Mesenchymal stem cell (in vitro differentiated cells and primary cell): ENCODE data around the gene C1D.
A peak's percentile ranks its signal among the peaks of the same experiment; 100 is the strongest.

Experiments used
- DNase-seq: peaks from one replicate; pipeline ENCODE4 v3.0.0-alpha.2; 2013
- H2AFZ ChIP-seq: one replicate; pipeline ENCODE4 v1.6.1; 2013; ENCODE audit warnings: low read depth, mild to moderate bottlenecking, control low read depth, inconsistent platforms, low read length, moderate library complexity
- H2AK5ac ChIP-seq: 2 replicates; pipeline ENCODE4 v1.6.1; 2013; ENCODE audit warnings: low read length, moderate library complexity, mild to moderate bottlenecking, inconsistent platforms; ENCODE audit not compliant: severe bottlenecking
- H2BK120ac ChIP-seq: one replicate; pipeline ENCODE4 v1.6.1; 2013; ENCODE audit warnings: low read depth, mild to moderate bottlenecking, inconsistent platforms, low read length, moderate library complexity
- H2BK12ac ChIP-seq, 2 experiments: one replicate each; pipeline ENCODE4 v1.6.1; 2013; ENCODE audit warnings: inconsistent platforms in 2 of 2, low read length in 2 of 2, mild to moderate bottlenecking in 2 of 2, moderate library complexity in 2 of 2, control low read depth in 1 of 2
- H2BK15ac ChIP-seq: one replicate; pipeline ENCODE4 v1.6.1; 2013; ENCODE audit warnings: mild to moderate bottlenecking, low read depth, inconsistent platforms; ENCODE audit not compliant: poor library complexity, severe bottlenecking
- H2BK5ac ChIP-seq: 2 replicates; pipeline ENCODE4 v1.6.1; 2013; ENCODE audit warnings: low read depth, mild to moderate bottlenecking, low read length, control low read depth, inconsistent platforms; ENCODE audit not compliant: poor library complexity, severe bottlenecking
- H3K14ac ChIP-seq, 2 experiments: one replicate each; pipeline ENCODE4 v1.6.1; 2013; ENCODE audit warnings: inconsistent platforms in 2 of 2, low read length in 2 of 2, control low read depth in 1 of 2, mild to moderate bottlenecking in 1 of 2, moderate library complexity in 1 of 2
- H3K18ac ChIP-seq, 2 experiments: one replicate each; pipeline ENCODE4 v1.6.1; 2013; ENCODE audit warnings: inconsistent platforms in 2 of 2, low read length in 2 of 2, control low read depth in 1 of 2, low read depth in 1 of 2, mild to moderate bottlenecking in 1 of 2
- H3K23ac ChIP-seq, 2 experiments: one replicate each; pipeline ENCODE4 v1.6.1; 2013; ENCODE audit warnings: inconsistent platforms in 2 of 2, low read length in 2 of 2, mild to moderate bottlenecking in 2 of 2, moderate library complexity in 2 of 2, control low read depth in 1 of 2
- H3K27ac ChIP-seq: 2 replicates; pipeline ENCODE4 v1.5.1; 2013; ENCODE audit warnings: mild to moderate bottlenecking, moderate library complexity, low read length, control low read depth, inconsistent platforms; ENCODE audit not compliant: poor library complexity, severe bottlenecking
- H3K27me3 ChIP-seq, 2 experiments: 2 replicates each; pipeline versions ENCODE4 v1.6.1 to v1.7.0; 2013; ENCODE audit warnings: low read length in 2 of 2, mild to moderate bottlenecking in 2 of 2, moderate library complexity in 2 of 2, control low read depth in 1 of 2, inconsistent platforms in 1 of 2; ENCODE audit not compliant: control insufficient read depth in 1 of 2, insufficient read depth in 1 of 2
- H3K36me3 ChIP-seq, 2 experiments: 2 replicates each; pipeline versions ENCODE4 v1.6.1 to v1.7.0; 2013; ENCODE audit warnings: low read length in 2 of 2, control low read depth in 1 of 2, inconsistent platforms in 1 of 2, low read depth in 1 of 2, mild to moderate bottlenecking in 1 of 2; ENCODE audit not compliant: insufficient read depth in 2 of 2, control insufficient read depth in 1 of 2
- H3K4ac ChIP-seq, 2 experiments: one replicate each; pipeline ENCODE4 v1.6.1; 2013; ENCODE audit warnings: inconsistent platforms in 2 of 2, low read length in 2 of 2, mild to moderate bottlenecking in 2 of 2, moderate library complexity in 2 of 2, control low read depth in 1 of 2, low read depth in 1 of 2
- H3K4me1 ChIP-seq: 2 replicates; pipeline ENCODE4 v1.6.1; 2013; ENCODE audit warnings: low read depth, low read length, control low read depth; ENCODE audit not compliant: control insufficient read depth, insufficient read depth
- H3K4me2 ChIP-seq: 2 replicates; pipeline ENCODE4 v1.6.1; 2013; ENCODE audit warnings: low read length, mild to moderate bottlenecking, inconsistent platforms; ENCODE audit not compliant: poor library complexity, severe bottlenecking
- H3K4me3 ChIP-seq, 2 experiments: 2 replicates each; pipeline versions ENCODE4 v1.5.1 to v1.7.0; 2013; ENCODE audit warnings: low read length in 2 of 2, mild to moderate bottlenecking in 2 of 2, control low read depth in 1 of 2, low read depth in 1 of 2; ENCODE audit not compliant: insufficient read depth in 1 of 2
- H3K79me1 ChIP-seq: replicated peaks from 2 replicates; pipeline ENCODE4 v1.6.1; 2013; ENCODE audit warnings: mild to moderate bottlenecking, control low read depth, low read length, inconsistent platforms; ENCODE audit not compliant: poor library complexity, severe bottlenecking
- H3K9ac ChIP-seq: 2 replicates; pipeline ENCODE4 v1.7.0; 2013; ENCODE audit warnings: mild to moderate bottlenecking, low read length, moderate library complexity
- H3K9me3 ChIP-seq: 2 replicates; pipeline ENCODE4 v1.7.0; 2013; ENCODE audit warnings: mild to moderate bottlenecking, low read length; ENCODE audit not compliant: control insufficient read depth
- H4K8ac ChIP-seq: one replicate; pipeline ENCODE4 v1.6.1; 2013; ENCODE audit warnings: inconsistent platforms, mild to moderate bottlenecking, low read length, moderate library complexity
- H4K91ac ChIP-seq: one replicate; pipeline ENCODE4 v1.6.1; 2013; ENCODE audit warnings: mild to moderate bottlenecking, low read length, inconsistent platforms
- whole genome bisulfite sequencing: methylation state at CpG from one replicate; pipeline ENCODE4 v1.1.7; 2013; ENCODE audit warnings: mixed read lengths; 5-methylcytosine and 5-hydroxymethylcytosine counted together

Gene C1D

GRCh38 chr2:68039317-68039716 lies 23.5 kb downstream of the C1D start:
- Histone ChIP-seq H2AK5ac (no peak overlapping the region), H2AFZ (no peak overlapping the region), H4K91ac (no peak overlapping the region), H3K4me1 (no peaks in the 10 kb centered on the region), H3K4me3 (no peak overlapping the region), H4K8ac (no peak overlapping the region), H3K18ac (no peak overlapping the region), H3K27me3 (no peaks in the 10 kb centered on the region), H2BK15ac (no peak overlapping the region), H3K27ac (no peak overlapping the region), H3K9me3 (no peaks in the 10 kb centered on the region), H3K9ac (no peak overlapping the region), H2BK120ac (no peak overlapping the region), H3K4ac (no peak overlapping the region), H3K79me1 (peaks cover 3% of the 10 kb centered on the region), H3K23ac (no peak overlapping the region), H2BK5ac (no peak overlapping the region), H3K14ac (no peak overlapping the region), H3K4me2 (no peak overlapping the region), H2BK12ac (no peak overlapping the region), H3K36me3 (peaks cover 0 to 10% of the 10 kb centered on the region in 2 experiments)
- WGBS: no CpG with 5 or more reads among the region's 1 CpG
- DNase-seq: no peak

GRCh38 chr2:68032702-68033101 lies 30.1 kb downstream of the C1D start:
- WGBS: 87% methylated on average over 6 of the region's 6 CpGs
- H3K27me3 ChIP-seq: no peaks in the 10 kb centered on the region
- no peak overlapping the region for H2BK120ac ChIP-seq

GRCh38 chr2:68031542-68032160 lies 31.2 kb downstream of the C1D start:
- no peak overlapping the region for H3K18ac ChIP-seq
- WGBS: 95% methylated on average over 1 of the region's 2 CpGs
- peak; percentile 74 for DNase-seq

More at GRCh38 chr2:68032702-68033101, 30.1 kb downstream of the C1D start:
- Histone ChIP-seq H3K4me1 (no peaks in the 10 kb centered on the region), H2AK5ac (peak overlapping the region; percentile 51), H4K91ac (no peak overlapping the region), H3K4ac (no peak overlapping the region), H2BK12ac (peak overlapping the region in 1 of 2 experiments; percentile 29), H2BK5ac (no peak overlapping the region), H2BK15ac (no peak overlapping the region), H3K9ac (no peak overlapping the region), H4K8ac (no peak overlapping the region), H2AFZ (no peak overlapping the region), H3K23ac (no peak overlapping the region), H3K4me3 (no peak overlapping the region), H3K4me2 (no peak overlapping the region), H3K9me3 (no peaks in the 10 kb centered on the region), H3K14ac (no peak overlapping the region), H3K79me1 (no peaks in the 10 kb centered on the region), H3K36me3 (no peaks in the 10 kb centered on the region), H3K27ac (no peak overlapping the region), H3K18ac (no peak overlapping the region)
- DNase-seq: no peak

GRCh38 chr2:68031043-68031442 lies 31.8 kb downstream of the C1D start:
- no peak overlapping the region for H3K27ac ChIP-seq
- H3K4me1 ChIP-seq: no peaks in the 10 kb centered on the region
- no peak overlapping the region for H2BK120ac ChIP-seq
- DNase-seq: no peak
- H3K4me2 ChIP-seq: no peak overlapping the region
- H2BK15ac ChIP-seq: no peak overlapping the region
- no peak overlapping the region for H4K8ac ChIP-seq
- no peaks in the 10 kb centered on the region for H3K79me1 ChIP-seq
- no peak overlapping the region for H3K4me3 ChIP-seq
- peak overlapping the region; percentile 61 for H3K9ac ChIP-seq
- H2BK5ac ChIP-seq: no peak overlapping the region
- H3K23ac ChIP-seq: no peak overlapping the region
- H3K14ac ChIP-seq: no peak overlapping the region
- H3K9me3 ChIP-seq: no peaks in the 10 kb centered on the region
- H3K4ac ChIP-seq: no peak overlapping the region
- H2AK5ac ChIP-seq: no peak overlapping the region
- no peaks in the 10 kb centered on the region for H3K27me3 ChIP-seq
- no peak overlapping the region for H2BK12ac ChIP-seq
- no peaks in the 10 kb centered on the region for H3K36me3 ChIP-seq
- H4K91ac ChIP-seq: no peak overlapping the region
- H2AFZ ChIP-seq: no peak overlapping the region
- H3K18ac ChIP-seq: no peak overlapping the region

More at GRCh38 chr2:68031542-68032160, 31.2 kb downstream of the C1D start:
- H2AK5ac ChIP-seq: no peak overlapping the region
- no peak overlapping the region for H2AFZ ChIP-seq
- no peak overlapping the region for H3K4ac ChIP-seq
- H3K14ac ChIP-seq: no peak overlapping the region
- H3K9ac ChIP-seq: peak overlapping the region; percentile 61
- H3K23ac ChIP-seq: no peak overlapping the region
- H3K4me1 ChIP-seq: no peaks in the 10 kb centered on the region
- H3K9me3 ChIP-seq: no peaks in the 10 kb centered on the region
- no peak overlapping the region for H2BK15ac ChIP-seq
- H4K8ac ChIP-seq: no peak overlapping the region
- no peak overlapping the region for H3K4me3 ChIP-seq
- no peak overlapping the region for H4K91ac ChIP-seq
- no peak overlapping the region for H2BK5ac ChIP-seq
- no peak overlapping the region for H3K4me2 ChIP-seq
- H3K36me3 ChIP-seq: no peaks in the 10 kb centered on the region
- H3K27me3 ChIP-seq: no peaks in the 10 kb centered on the region
- H3K27ac ChIP-seq: no peak overlapping the region
- H2BK12ac ChIP-seq: no peak overlapping the region
- no peak overlapping the region for H2BK120ac ChIP-seq
- no peaks in the 10 kb centered on the region for H3K79me1 ChIP-seq
